A549 treated with RU486 at 1 μM for 4 hours (cell line): ENCODE measurements around the gene RPS13. TPM values are rescaled to one million over a fixed set of nuclear protein-coding genes. Genes with fewer than 3 reads are reported as not detected.

ENCODE experiments used
- total RNA-seq: library from RNA; stranded (reverse); fragments of 200-300 nt; extraction: Qiagen RNA extraction; gene quantifications from 5 replicates; pipeline ENCODE4 v1.2.3, GENCODE V29; 2022; ENCODE audit warnings: low read depth

The RPS13 gene
- total RNA-seq: 1,515 to 1,810 TPM (median 1,577 TPM) in 5 replicates

DNA sequence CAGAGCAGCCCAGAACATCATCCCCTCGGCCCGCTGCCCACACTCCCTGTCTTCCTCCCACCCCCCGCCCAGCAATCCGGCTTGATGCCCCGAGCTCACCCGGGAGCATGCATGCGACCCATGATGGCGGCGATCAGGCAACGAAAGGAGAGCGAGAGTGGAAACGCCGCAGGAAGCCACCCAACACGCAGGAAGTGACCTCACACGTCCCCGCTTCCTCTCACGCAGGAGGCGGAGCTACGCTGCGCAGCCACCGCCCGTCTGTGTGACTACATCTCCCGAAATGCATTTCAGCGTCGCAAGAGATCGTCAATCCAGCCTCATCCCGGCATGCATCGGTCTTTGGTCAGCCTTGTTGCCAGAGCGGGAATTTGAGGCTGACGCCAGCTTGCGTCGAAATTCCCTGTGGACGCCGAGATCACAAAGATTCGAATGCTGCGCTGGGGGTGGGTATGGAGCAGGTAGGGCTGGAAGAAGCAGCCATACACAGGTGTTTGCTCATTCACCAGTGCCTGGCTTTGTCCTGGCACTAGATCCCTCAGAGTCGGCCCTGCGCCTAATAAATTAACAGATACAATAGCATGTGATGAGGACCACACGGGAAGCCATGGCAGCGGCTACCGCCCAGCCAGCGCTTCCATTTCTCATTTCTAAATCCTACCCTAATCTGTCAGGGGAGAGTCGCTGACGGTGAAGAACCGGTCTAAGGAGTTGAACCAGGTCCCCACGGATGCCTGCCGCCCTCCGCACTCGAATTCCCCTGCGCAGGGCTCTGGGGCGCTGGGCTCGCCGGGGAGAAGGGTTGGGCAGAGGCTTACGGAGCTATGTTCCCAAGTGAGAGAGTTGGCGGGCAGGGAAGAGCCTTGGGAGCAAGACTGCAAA lies at the start of gene RPS13:
RPS13 (minus strand) TSS at position 148 of the 882 bp plus-strand sequence; CDS start at position 122, 26 bp downstream.

Other genes with a start within 250 kb of the RPS13 start
- 15.9 to 23.1 TPM (median 21.4 TPM) in 5 replicates for gene PLEKHA7, start 63.3 kb downstream of the RPS13 start, total RNA-seq
- 5.5 to 14.9 TPM (median 14.5 TPM) in 5 replicates for gene PIK3C2A, start 130.3 kb upstream of the RPS13 start, total RNA-seq
- gene NUCB2, start 199.1 kb upstream of the RPS13 start, total RNA-seq: 28.7 to 33.0 TPM (median 32.8 TPM) in 5 replicates